ENCODE results near the gene LYST. TPM values are rescaled to one million over a fixed set of nuclear protein-coding genes. Genes with fewer than 3 reads are reported as not detected.
"Not testable (repeated sequence)": the region's sequence is repeated elsewhere in the genome, so short reads cannot be mapped to it uniquely, and the experiment has no call there.

The LYST gene, protein sequence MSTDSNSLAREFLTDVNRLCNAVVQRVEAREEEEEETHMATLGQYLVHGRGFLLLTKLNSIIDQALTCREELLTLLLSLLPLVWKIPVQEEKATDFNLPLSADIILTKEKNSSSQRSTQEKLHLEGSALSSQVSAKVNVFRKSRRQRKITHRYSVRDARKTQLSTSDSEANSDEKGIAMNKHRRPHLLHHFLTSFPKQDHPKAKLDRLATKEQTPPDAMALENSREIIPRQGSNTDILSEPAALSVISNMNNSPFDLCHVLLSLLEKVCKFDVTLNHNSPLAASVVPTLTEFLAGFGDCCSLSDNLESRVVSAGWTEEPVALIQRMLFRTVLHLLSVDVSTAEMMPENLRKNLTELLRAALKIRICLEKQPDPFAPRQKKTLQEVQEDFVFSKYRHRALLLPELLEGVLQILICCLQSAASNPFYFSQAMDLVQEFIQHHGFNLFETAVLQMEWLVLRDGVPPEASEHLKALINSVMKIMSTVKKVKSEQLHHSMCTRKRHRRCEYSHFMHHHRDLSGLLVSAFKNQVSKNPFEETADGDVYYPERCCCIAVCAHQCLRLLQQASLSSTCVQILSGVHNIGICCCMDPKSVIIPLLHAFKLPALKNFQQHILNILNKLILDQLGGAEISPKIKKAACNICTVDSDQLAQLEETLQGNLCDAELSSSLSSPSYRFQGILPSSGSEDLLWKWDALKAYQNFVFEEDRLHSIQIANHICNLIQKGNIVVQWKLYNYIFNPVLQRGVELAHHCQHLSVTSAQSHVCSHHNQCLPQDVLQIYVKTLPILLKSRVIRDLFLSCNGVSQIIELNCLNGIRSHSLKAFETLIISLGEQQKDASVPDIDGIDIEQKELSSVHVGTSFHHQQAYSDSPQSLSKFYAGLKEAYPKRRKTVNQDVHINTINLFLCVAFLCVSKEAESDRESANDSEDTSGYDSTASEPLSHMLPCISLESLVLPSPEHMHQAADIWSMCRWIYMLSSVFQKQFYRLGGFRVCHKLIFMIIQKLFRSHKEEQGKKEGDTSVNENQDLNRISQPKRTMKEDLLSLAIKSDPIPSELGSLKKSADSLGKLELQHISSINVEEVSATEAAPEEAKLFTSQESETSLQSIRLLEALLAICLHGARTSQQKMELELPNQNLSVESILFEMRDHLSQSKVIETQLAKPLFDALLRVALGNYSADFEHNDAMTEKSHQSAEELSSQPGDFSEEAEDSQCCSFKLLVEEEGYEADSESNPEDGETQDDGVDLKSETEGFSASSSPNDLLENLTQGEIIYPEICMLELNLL (N-terminal part only)
- total RNA-seq = 24.5 TPM

DNA sequence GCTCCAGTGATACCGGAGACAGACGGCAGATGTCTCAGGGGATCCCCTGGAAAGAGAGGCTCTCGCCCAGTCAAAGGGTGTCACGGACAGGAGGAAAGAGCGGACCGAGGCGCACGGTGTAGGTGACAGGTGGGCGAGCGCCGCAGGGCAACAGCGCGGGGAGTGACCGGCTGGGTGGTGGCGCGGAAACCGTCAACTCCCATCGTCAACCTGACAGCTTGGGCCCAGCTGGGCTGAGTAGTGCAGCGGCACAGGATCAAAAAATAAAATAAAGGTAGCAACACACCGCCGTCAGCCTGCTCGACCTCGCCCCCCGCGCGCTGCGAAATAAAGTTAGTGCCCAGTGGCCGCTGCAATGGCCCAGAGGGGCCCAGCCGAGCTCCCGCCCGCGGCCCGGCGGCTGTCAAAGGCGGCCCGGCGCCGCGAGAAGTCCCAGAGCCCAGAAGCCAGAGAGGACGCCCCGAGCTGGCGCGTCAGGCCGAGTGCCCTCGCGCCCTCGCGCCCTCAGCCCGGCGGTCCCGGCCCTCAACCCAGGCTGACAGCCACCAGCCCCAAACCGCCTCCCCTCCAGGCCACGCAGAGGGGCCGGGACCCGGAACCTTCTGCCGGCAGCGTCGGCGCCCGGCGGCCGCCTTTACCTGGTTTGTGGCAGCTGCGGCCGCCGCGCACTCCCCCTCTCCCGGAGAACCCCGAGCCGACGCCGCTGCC lies at the start of gene LYST:
LYST (minus strand) TSS at position 702 of the 708 bp plus-strand sequence. CDS start 36,489 bp downstream, outside the sequence.
- Histone ChIP-seq H3K36me3 (ENCODE audit: control insufficient read depth in 3 of 3, insufficient read depth in 3 of 3, low read length in 3 of 3) (no peaks in the 10 kb centered on the region), H3K4me3 (ENCODE audit: low read length in 3 of 3) (peak within 1 kb of the TSS; percentile 90 to 97 (median 93)), H3K9me3 (ENCODE audit: control insufficient read depth in 3 of 3, low read length in 3 of 3) (no peaks in the 10 kb centered on the region), H3K9ac (ENCODE audit: low read depth in 1 of 3, low read length in 3 of 3) (peak within 1 kb of the TSS; percentile 90 to 91 (median 91)), H3K27me3 (ENCODE audit: control insufficient read depth in 3 of 3, insufficient read depth in 3 of 3, low read length in 3 of 3) (no peaks in the 10 kb centered on the region), H3K4me1 (ENCODE audit: control insufficient read depth in 3 of 3, insufficient read depth in 3 of 3, low read length in 3 of 3) (peaks cover 10 to 24% (median 12%) of the 10 kb centered on the region in 3 donors), H3K27ac (ENCODE audit: low read depth, low read length) (peak within 1 kb of the TSS; percentile 86)

DNA sequence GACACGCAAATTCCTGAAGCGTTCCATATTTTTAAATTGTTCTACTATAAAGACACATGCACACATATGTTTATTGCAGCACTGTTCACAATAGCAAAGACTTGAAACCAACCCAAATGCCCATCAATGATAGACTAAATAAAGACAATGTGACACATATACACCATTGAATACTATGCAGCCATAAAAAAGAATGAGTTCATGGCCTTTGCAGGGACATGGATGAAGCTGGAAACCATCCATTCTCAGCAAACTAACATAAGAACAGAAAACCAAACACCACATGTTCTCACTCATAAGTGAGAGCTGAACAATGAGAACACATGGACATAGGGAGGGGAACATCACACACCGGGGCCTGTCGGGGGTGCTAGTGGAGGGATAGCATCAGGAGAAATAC lies 48.8 kb upstream of the LYST start:
- H3K27me3 ChIP-seq (ENCODE audit: control insufficient read depth in 3 of 3, insufficient read depth in 3 of 3, low read length in 3 of 3); H3K36me3 ChIP-seq (ENCODE audit: control insufficient read depth in 3 of 3, insufficient read depth in 3 of 3, low read length in 3 of 3); H3K9ac ChIP-seq (ENCODE audit: low read depth in 1 of 3, low read length in 3 of 3); H3K4me3 ChIP-seq (ENCODE audit: low read length in 3 of 3); H3K9me3 ChIP-seq (ENCODE audit: control insufficient read depth in 3 of 3, low read length in 3 of 3); H3K27ac ChIP-seq (ENCODE audit: low read depth, low read length): not testable (repeated sequence)
- peaks cover 4 to 17% (median 8%) of the 10 kb centered on the region in 3 donors for H3K4me1 ChIP-seq (ENCODE audit: control insufficient read depth in 3 of 3, insufficient read depth in 3 of 3, low read length in 3 of 3)

DNA sequence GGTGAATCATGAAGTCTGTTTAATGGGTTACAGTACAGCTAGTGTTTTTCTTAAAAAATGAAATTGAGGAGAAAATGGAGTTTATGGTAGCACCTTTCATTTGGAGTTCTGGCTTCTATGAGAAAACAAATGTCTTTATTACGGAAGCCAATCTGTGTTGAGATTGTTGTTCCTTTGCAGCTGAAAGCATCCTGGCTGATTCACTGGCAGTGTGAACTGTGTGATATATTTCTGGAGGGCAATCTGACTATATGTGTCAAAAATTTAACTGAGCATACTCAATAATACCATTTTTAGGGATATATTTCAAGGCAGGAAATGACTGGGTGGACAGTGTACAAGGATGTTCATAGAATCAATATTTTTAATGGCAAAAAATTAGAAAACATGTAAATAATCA lies 46.6 kb upstream of the LYST start:
- no peaks in the 10 kb centered on the region for H3K9me3 ChIP-seq (ENCODE audit: control insufficient read depth in 3 of 3, low read length in 3 of 3)
- H3K36me3 ChIP-seq (ENCODE audit: control insufficient read depth in 3 of 3, insufficient read depth in 3 of 3, low read length in 3 of 3) = no peaks in the 10 kb centered on the region
- H3K27ac ChIP-seq (ENCODE audit: low read depth, low read length) = no peak overlapping the region
- H3K4me3 ChIP-seq (ENCODE audit: low read length in 3 of 3) = no peak overlapping the region
- peaks cover 4 to 13% (median 5%) of the 10 kb centered on the region in 3 donors for H3K4me1 ChIP-seq (ENCODE audit: control insufficient read depth in 3 of 3, insufficient read depth in 3 of 3, low read length in 3 of 3)
- no peaks in the 10 kb centered on the region for H3K27me3 ChIP-seq (ENCODE audit: control insufficient read depth in 3 of 3, insufficient read depth in 3 of 3, low read length in 3 of 3)
- H3K9ac ChIP-seq (ENCODE audit: low read depth in 1 of 3, low read length in 3 of 3) = no peak overlapping the region

DNA sequence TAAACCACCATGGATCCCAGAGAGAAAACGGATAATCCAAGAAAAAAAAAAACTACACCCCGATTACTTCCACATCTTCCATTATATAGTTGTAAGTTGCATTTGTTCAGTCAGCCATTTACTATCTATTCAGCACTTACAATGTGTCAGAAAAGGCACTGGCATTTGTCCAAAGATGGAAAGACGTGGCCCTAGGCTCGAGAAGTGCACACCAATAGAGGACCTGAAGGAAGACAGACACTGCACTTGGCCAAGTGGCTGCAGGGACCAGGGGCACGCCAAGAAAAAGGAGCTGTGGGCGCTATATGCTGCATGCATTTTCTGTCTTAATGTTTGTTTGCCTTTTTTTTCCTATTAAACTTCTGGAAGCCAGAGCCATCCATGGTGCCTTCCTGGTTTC lies 45.2 kb upstream of the LYST start:
- Histone ChIP-seq H3K9ac (ENCODE audit: low read depth in 1 of 3, low read length in 3 of 3) (no peak overlapping the region), H3K4me1 (ENCODE audit: control insufficient read depth in 3 of 3, insufficient read depth in 3 of 3, low read length in 3 of 3) (peaks cover 0 to 1% (median 0%) of the 10 kb centered on the region in 3 donors), H3K9me3 (ENCODE audit: control insufficient read depth in 3 of 3, low read length in 3 of 3) (no peaks in the 10 kb centered on the region), H3K27me3 (ENCODE audit: control insufficient read depth in 3 of 3, insufficient read depth in 3 of 3, low read length in 3 of 3) (no peaks in the 10 kb centered on the region), H3K27ac (ENCODE audit: low read depth, low read length) (no peak overlapping the region), H3K36me3 (ENCODE audit: control insufficient read depth in 3 of 3, insufficient read depth in 3 of 3, low read length in 3 of 3) (no peaks in the 10 kb centered on the region), H3K4me3 (ENCODE audit: low read length in 3 of 3) (no peak overlapping the region)

DNA sequence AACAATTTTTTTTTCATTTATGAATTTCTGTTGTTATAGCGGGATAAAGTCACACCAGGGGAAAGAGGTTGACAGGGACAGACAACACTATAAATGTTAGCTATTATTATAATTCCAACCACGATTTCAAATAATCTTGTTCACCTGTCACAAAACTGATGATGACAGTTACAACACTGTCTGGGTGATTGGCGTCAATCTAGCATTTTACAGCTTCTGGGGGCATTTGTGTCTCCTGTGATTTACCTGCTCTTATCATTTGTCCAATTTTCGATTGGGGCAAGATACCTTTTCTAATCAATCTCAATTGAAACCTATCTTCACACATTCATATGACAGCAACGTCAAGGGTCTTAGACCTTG lies 44.6 kb upstream of the LYST start:
- no peaks in the 10 kb centered on the region for H3K27me3 ChIP-seq (ENCODE audit: control insufficient read depth in 3 of 3, insufficient read depth in 3 of 3, low read length in 3 of 3)
- no peak overlapping the region for H3K4me3 ChIP-seq (ENCODE audit: low read length in 3 of 3)
- no peak overlapping the region for H3K9ac ChIP-seq (ENCODE audit: low read depth in 1 of 3, low read length in 3 of 3)
- no peaks in the 10 kb centered on the region for H3K9me3 ChIP-seq (ENCODE audit: control insufficient read depth in 3 of 3, low read length in 3 of 3)
- no peaks in the 10 kb centered on the region for H3K4me1 ChIP-seq (ENCODE audit: control insufficient read depth in 3 of 3, insufficient read depth in 3 of 3, low read length in 3 of 3)
- no peak overlapping the region for H3K27ac ChIP-seq (ENCODE audit: low read depth, low read length)
- no peaks in the 10 kb centered on the region for H3K36me3 ChIP-seq (ENCODE audit: control insufficient read depth in 3 of 3, insufficient read depth in 3 of 3, low read length in 3 of 3)

DNA sequence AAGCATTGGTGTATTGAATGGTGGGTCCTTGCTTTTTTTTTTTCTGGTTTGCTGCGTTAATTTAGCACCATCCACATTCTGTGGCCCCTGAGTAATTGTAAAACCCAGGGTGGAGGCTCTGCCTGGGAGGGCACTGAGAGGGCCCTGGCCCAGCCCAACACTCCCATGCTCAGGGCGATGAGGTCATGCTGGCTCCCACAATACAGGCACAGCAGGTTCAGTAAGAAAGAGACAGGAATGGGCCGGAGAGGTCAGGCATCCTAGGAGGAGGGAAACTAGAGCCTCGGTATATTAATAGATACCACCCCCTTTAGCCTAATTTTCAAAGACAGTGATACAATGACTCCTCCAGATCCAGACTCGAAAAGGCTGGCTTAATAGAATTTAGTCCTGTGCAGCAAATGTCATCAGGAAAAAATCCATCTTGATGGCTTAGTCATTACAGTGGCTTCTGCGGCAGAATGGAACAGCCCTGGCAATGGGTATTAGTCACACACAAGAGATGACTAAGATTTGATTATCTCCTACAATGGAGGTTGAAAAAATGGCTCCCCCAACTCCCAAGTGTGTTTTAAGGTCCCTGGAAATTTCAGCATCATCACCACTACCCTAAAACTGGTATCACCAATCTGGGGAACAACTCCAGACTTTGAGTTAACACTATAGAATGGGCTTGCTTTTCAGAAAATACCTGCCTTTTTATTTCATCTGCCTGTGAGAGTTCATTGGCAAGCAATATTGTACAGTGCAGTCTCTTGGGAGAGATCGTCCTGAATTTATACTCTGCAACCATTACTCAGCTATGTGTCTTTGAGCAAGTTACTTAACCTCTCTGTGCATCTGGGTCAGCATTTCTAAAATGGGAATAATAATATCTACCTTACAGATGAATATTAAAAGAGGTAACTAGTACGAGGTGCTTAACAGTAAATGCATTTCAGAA lies 43.9 kb upstream of the LYST start:
- H3K36me3 ChIP-seq (ENCODE audit: control insufficient read depth in 3 of 3, insufficient read depth in 3 of 3, low read length in 3 of 3) = no peaks in the 10 kb centered on the region
- no peak overlapping the region for H3K27ac ChIP-seq (ENCODE audit: low read depth, low read length)
- H3K9me3 ChIP-seq (ENCODE audit: control insufficient read depth in 3 of 3, low read length in 3 of 3) = no peaks in the 10 kb centered on the region
- no peak overlapping the region for H3K9ac ChIP-seq (ENCODE audit: low read depth in 1 of 3, low read length in 3 of 3)
- no peak overlapping the region for H3K4me3 ChIP-seq (ENCODE audit: low read length in 3 of 3)
- no peaks in the 10 kb centered on the region for H3K27me3 ChIP-seq (ENCODE audit: control insufficient read depth in 3 of 3, insufficient read depth in 3 of 3, low read length in 3 of 3)
- no peaks in the 10 kb centered on the region for H3K4me1 ChIP-seq (ENCODE audit: control insufficient read depth in 3 of 3, insufficient read depth in 3 of 3, low read length in 3 of 3)

DNA sequence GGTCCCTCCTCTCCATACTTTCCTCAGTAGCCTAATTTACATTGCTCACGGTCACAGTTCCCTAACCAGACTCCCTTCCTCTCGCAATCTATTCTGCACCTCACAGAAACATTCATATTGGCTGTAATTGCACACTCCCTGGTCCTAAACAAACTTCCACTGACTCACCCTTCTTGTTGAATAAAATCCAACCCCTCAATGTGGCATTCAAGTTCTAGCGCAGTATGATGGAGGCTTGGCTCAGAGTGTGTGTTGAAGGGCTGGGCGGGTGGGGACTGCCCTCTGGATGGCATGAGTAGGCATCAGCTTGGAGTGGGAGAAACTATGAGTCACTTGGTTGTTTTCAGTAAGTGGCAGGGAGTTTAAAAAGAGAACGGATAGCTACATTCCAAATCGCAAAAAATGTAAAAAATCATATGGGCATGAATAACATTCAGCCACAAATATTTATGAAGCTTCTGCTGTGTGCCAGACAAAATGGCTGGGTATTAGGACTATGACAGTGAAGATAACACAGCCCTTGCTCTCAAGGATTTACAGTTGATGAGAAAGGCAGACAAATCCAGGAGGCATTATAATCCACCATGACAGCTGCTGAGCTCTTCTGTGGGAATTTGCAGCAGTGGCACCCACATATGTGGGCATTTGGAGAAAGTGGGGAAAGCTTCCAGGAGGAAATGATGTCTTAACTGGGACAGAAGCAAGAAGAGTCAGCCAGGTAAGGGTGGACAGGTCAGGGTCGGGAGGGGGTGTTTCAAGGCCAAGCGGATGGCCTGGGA lies 42.2 kb upstream of the LYST start:
- Histone ChIP-seq H3K36me3 (ENCODE audit: control insufficient read depth in 3 of 3, insufficient read depth in 3 of 3, low read length in 3 of 3) (no peaks in the 10 kb centered on the region), H3K27me3 (ENCODE audit: control insufficient read depth in 3 of 3, insufficient read depth in 3 of 3, low read length in 3 of 3) (no peaks in the 10 kb centered on the region), H3K4me1 (ENCODE audit: control insufficient read depth in 3 of 3, insufficient read depth in 3 of 3, low read length in 3 of 3) (no peaks in the 10 kb centered on the region), H3K9me3 (ENCODE audit: control insufficient read depth in 3 of 3, low read length in 3 of 3) (no peaks in the 10 kb centered on the region), H3K9ac (ENCODE audit: low read depth in 1 of 3, low read length in 3 of 3) (no peak overlapping the region), H3K4me3 (ENCODE audit: low read length in 3 of 3) (no peak overlapping the region), H3K27ac (ENCODE audit: low read depth, low read length) (no peak overlapping the region)

DNA sequence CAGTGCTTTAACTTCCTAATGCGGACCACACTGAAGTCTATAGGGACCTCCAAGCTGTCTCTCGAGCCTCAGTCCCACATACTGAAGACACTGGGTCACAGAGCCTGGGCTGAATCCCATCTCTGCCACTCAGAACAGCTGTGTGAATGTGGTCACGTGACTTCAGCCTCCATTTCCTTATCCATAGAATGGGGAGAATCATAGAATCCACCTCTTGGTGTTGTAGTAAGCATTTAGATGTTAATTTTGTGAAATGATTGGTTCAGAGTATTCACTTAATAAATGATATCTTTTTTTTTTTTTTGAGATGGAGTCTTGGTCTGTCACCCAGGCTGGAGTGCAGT lies 41.2 kb upstream of the LYST start:
- no peaks in the 10 kb centered on the region for H3K27me3 ChIP-seq (ENCODE audit: control insufficient read depth in 3 of 3, insufficient read depth in 3 of 3, low read length in 3 of 3)

More for the DNA sequence above, 41.2 kb upstream of the LYST start:
- H3K36me3 ChIP-seq (ENCODE audit: control insufficient read depth in 3 of 3, insufficient read depth in 3 of 3, low read length in 3 of 3) = no peaks in the 10 kb centered on the region
- H3K4me3 ChIP-seq (ENCODE audit: low read length in 3 of 3) = no peak overlapping the region
- no peaks in the 10 kb centered on the region for H3K9me3 ChIP-seq (ENCODE audit: control insufficient read depth in 3 of 3, low read length in 3 of 3)
- no peak overlapping the region for H3K27ac ChIP-seq (ENCODE audit: low read depth, low read length)
- H3K4me1 ChIP-seq (ENCODE audit: control insufficient read depth in 3 of 3, insufficient read depth in 3 of 3, low read length in 3 of 3) = no peaks in the 10 kb centered on the region
- H3K9ac ChIP-seq (ENCODE audit: low read depth in 1 of 3, low read length in 3 of 3) = no peak overlapping the region

Measured in skeletal muscle tissue (tissue), 4 donors.